ENCODE results near the gene ENTREP3. TPM values are rescaled to one million over a fixed set of nuclear protein-coding genes. Genes with fewer than 3 reads are reported as not detected.

The ENTREP3 gene
- total RNA-seq, 4 donors from 2014 or later: 8.7 to 13.4 (median 11.9) TPM

GRCh38 chr1:155277902-155278688 is 22.8 kb upstream of the ENTREP3 start:
- ATAC-seq (ENCODE audit: low FRiP score): peak; percentile 5
- TF ChIP-seq, protein P1, sequence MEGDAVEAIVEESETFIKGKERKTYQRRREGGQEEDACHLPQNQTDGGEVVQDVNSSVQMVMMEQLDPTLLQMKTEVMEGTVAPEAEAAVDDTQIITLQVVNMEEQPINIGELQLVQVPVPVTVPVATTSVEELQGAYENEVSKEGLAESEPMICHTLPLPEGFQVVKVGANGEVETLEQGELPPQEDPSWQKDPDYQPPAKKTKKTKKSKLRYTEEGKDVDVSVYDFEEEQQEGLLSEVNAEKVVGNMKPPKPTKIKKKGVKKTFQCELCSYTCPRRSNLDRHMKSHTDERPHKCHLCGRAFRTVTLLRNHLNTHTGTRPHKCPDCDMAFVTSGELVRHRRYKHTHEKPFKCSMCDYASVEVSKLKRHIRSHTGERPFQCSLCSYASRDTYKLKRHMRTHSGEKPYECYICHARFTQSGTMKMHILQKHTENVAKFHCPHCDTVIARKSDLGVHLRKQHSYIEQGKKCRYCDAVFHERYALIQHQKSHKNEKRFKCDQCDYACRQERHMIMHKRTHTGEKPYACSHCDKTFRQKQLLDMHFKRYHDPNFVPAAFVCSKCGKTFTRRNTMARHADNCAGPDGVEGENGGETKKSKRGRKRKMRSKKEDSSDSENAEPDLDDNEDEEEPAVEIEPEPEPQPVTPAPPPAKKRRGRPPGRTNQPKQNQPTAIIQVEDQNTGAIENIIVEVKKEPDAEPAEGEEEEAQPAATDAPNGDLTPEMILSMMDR (IDR thresholded peaks at IDR 0.05): no peak
- DNase-seq (ENCODE audit: low spot score): peak; percentile 69

- ATAC-seq (ENCODE audit: low FRiP score): peak; percentile 91
- DNase-seq (ENCODE audit: low spot score): peak; percentile 96
- TF ChIP-seq, protein P1 (IDR thresholded peaks at IDR 0.05): peak in 1 of 3 donors; percentile 27
These were observed 22.0 kb upstream of the ENTREP3 start, which contains the start of gene HCN3 for GRCh38 chr1:155277070-155277901. HCN3 (plus strand) TSS chr1:155277463; CDS start chr1:155277591, 128 bp downstream.

DNA sequence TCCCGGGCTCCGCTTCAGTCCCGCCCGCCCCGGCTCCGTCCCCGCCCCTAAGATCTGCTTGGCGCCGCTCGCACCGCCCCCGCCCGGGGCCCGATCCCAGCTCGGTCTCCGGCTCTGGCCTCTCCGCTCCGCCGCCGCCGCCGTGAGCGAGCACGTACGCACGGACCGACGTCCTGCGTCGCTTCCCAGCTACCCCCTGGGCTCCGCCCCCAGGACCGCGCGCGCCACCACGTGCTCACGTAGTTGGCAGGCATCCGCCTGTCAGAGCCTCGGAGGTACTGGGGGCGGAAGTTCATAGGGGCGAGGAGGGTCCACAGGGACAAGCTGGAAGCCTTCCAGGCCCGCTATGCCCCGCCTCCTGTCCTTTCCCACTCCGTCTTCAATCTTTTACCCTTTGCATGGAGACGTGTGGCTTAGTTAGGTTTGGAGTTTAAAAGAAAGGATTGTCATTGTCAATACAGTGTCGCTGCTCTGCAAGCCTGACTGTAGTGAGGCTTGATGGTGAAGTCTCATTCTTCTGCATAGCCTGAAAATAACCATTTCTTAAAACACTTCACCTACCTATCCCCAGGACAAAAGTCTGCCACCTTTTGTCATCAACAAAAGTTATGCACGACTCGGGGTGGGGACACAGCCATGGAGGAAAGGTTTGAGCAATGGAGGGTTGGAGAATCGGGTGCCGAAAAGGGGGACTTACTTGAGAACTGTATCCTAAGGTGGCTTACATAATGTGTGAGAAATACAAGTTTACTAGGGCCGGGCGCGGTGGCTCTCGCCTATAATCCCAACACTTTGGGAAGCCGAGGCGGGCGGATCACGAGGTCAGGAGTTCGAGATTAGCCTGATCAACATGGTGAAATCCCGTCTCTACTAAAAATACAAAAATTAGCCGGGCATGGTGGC is 18.3 kb upstream of the ENTREP3 start, which contains the start of gene CLK2:
CLK2 (minus strand) TSS at position 162 of the 903 bp plus-strand sequence. CDS start 2,527 bp downstream, outside the sequence.
- TF ChIP-seq, protein P1 (IDR thresholded peaks at IDR 0.05): no peak
- DNase-seq (ENCODE audit: low spot score) (peak; percentile 82), ATAC-seq (ENCODE audit: low FRiP score) (peak; percentile 91)

GRCh38 chr1:155272466-155273342 is 17.4 kb upstream of the ENTREP3 start:
- DNase-seq (ENCODE audit: low spot score) (no peak), ATAC-seq (ENCODE audit: low FRiP score) (peak; percentile 42)
- TF ChIP-seq, protein P1 (IDR thresholded peaks at IDR 0.05): no peak

GRCh38 chr1:155269381-155269780 is 14.1 kb upstream of the ENTREP3 start:
- DNase-seq (ENCODE audit: low spot score) (no peak), ATAC-seq (ENCODE audit: low FRiP score) (no peak)
- TF ChIP-seq, protein P1 (IDR thresholded peaks at IDR 0.05): no peak

Measured in omental fat pad (tissue), 4 donors.